ENCODE measurements around the gene LRP1B.

LRP1B gene

GRCh38 chr2:141464995-141465394 lies 665.8 kb downstream of the LRP1B start:
- no peak for TF ChIP-seq MAX (IDR thresholded peaks at IDR 0.05)
- TF ChIP-seq NFIC (IDR thresholded peaks at IDR 0.05): no peak
- no peak for TF ChIP-seq ZBTB7A (IDR thresholded peaks at IDR 0.05; ENCODE audit: low read depth)
- TF ChIP-seq TAF1 (IDR thresholded peaks at IDR 0.05; ENCODE audit: low read depth): no peak

- TF ChIP-seq FOXM1 (IDR thresholded peaks at IDR 0.05; ENCODE audit: borderline replicate concordance, low read depth): no peak
- TF ChIP-seq TEAD4 (IDR thresholded peaks at IDR 0.05): no peak
- no peak for TF ChIP-seq CREB1 (IDR thresholded peaks at IDR 0.05; ENCODE audit: low read depth)
- no peak for TF ChIP-seq ZBTB7A (IDR thresholded peaks at IDR 0.05; ENCODE audit: low read depth)
- no peak for TF ChIP-seq NFIC (IDR thresholded peaks at IDR 0.05)
- no peak for TF ChIP-seq RAD21 (IDR thresholded peaks at IDR 0.05; ENCODE audit: low read depth)
- TF ChIP-seq TCF12 (IDR thresholded peaks at IDR 0.05; ENCODE audit: low read depth): no peak
- no peak for TF ChIP-seq USF1 (IDR thresholded peaks at IDR 0.05)
- no peak for TF ChIP-seq EGR1 (IDR thresholded peaks at IDR 0.05)
- TF ChIP-seq TAF1 (IDR thresholded peaks at IDR 0.05; ENCODE audit: low read depth): no peak
Measured at GRCh38 chr2:141458351-141458750, 672.5 kb downstream of the LRP1B start.

- no peak for TF ChIP-seq TEAD4 (IDR thresholded peaks at IDR 0.05)
- no peak for TF ChIP-seq TCF12 (IDR thresholded peaks at IDR 0.05; ENCODE audit: low read depth)
- TF ChIP-seq FOXM1 (IDR thresholded peaks at IDR 0.05; ENCODE audit: borderline replicate concordance, low read depth): no peak
- TF ChIP-seq TAF1 (IDR thresholded peaks at IDR 0.05; ENCODE audit: low read depth): no peak
- no peak for TF ChIP-seq MAX (IDR thresholded peaks at IDR 0.05)
- no peak for TF ChIP-seq CEBPB (IDR thresholded peaks at IDR 0.05)
- no peak for TF ChIP-seq YY1 (IDR thresholded peaks at IDR 0.05; ENCODE audit: low read depth)
- TF ChIP-seq RAD21 (IDR thresholded peaks at IDR 0.05; ENCODE audit: low read depth): no peak
- TF ChIP-seq EGR1 (IDR thresholded peaks at IDR 0.05): no peak
- TF ChIP-seq USF1 (IDR thresholded peaks at IDR 0.05): no peak
Measured at GRCh38 chr2:141455877-141456276, 674.9 kb downstream of the LRP1B start.

GRCh38 chr2:141455211-141455826 lies 675.5 kb downstream of the LRP1B start:
- TF ChIP-seq TEAD4 (IDR thresholded peaks at IDR 0.05) (no peak), CREB1 (IDR thresholded peaks at IDR 0.05; ENCODE audit: low read depth) (no peak), CEBPB (IDR thresholded peaks at IDR 0.05) (no peak), MAX (IDR thresholded peaks at IDR 0.05) (no peak), NFIC (IDR thresholded peaks at IDR 0.05) (no peak), USF1 (IDR thresholded peaks at IDR 0.05) (no peak), TCF12 (IDR thresholded peaks at IDR 0.05; ENCODE audit: low read depth) (no peak), ZBTB7A (IDR thresholded peaks at IDR 0.05; ENCODE audit: low read depth) (no peak), EGR1 (IDR thresholded peaks at IDR 0.05) (no peak), FOXM1 (IDR thresholded peaks at IDR 0.05; ENCODE audit: borderline replicate concordance, low read depth) (no peak), YY1 (IDR thresholded peaks at IDR 0.05; ENCODE audit: low read depth) (no peak), TAF1 (IDR thresholded peaks at IDR 0.05; ENCODE audit: low read depth) (no peak), REST (IDR thresholded peaks at IDR 0.05; ENCODE audit: low read depth) (no peak), RAD21 (IDR thresholded peaks at IDR 0.05; ENCODE audit: low read depth) (no peak), EP300 (IDR thresholded peaks at IDR 0.05; ENCODE audit: borderline replicate concordance) (no peak)

- TF ChIP-seq YY1 (IDR thresholded peaks at IDR 0.05; ENCODE audit: low read depth): no peak
- TF ChIP-seq TCF12 (IDR thresholded peaks at IDR 0.05; ENCODE audit: low read depth): no peak
- TF ChIP-seq ZBTB7A (IDR thresholded peaks at IDR 0.05; ENCODE audit: low read depth): no peak
- no peak for TF ChIP-seq MAX (IDR thresholded peaks at IDR 0.05)
- TF ChIP-seq EGR1 (IDR thresholded peaks at IDR 0.05): no peak
- TF ChIP-seq CREB1 (IDR thresholded peaks at IDR 0.05; ENCODE audit: low read depth): no peak
- TF ChIP-seq EP300 (IDR thresholded peaks at IDR 0.05; ENCODE audit: borderline replicate concordance): no peak
- TF ChIP-seq NFIC (IDR thresholded peaks at IDR 0.05): no peak
Measured at GRCh38 chr2:141440072-141440635, 690.7 kb downstream of the LRP1B start.

- no peak for TF ChIP-seq USF1 (IDR thresholded peaks at IDR 0.05)
- TF ChIP-seq CEBPB (IDR thresholded peaks at IDR 0.05): no peak
- TF ChIP-seq FOXM1 (IDR thresholded peaks at IDR 0.05; ENCODE audit: borderline replicate concordance, low read depth): no peak
- no peak for TF ChIP-seq CREB1 (IDR thresholded peaks at IDR 0.05; ENCODE audit: low read depth)
- no peak for TF ChIP-seq EP300 (IDR thresholded peaks at IDR 0.05; ENCODE audit: borderline replicate concordance)
- TF ChIP-seq TAF1 (IDR thresholded peaks at IDR 0.05; ENCODE audit: low read depth): no peak
- no peak for TF ChIP-seq TCF12 (IDR thresholded peaks at IDR 0.05; ENCODE audit: low read depth)
- TF ChIP-seq RAD21 (IDR thresholded peaks at IDR 0.05; ENCODE audit: low read depth): no peak
- TF ChIP-seq REST (IDR thresholded peaks at IDR 0.05; ENCODE audit: low read depth): no peak
- no peak for TF ChIP-seq NFIC (IDR thresholded peaks at IDR 0.05)
Measured at GRCh38 chr2:141439524-141439923, 691.3 kb downstream of the LRP1B start.

Data from Ishikawa (cell line).